ENCODE results near the gene SURF4. TPM values are rescaled to one million over a fixed set of nuclear protein-coding genes. Genes with fewer than 3 reads are reported as not detected.
A peak's percentile ranks its signal among the peaks of the same experiment; 100 is the strongest.
"Not testable (repeated sequence)": the region's sequence is repeated elsewhere in the genome, so short reads cannot be mapped to it uniquely, and the experiment has no call there.

The SURF4 gene
- polyA plus RNA-seq, 6 donors from 2014 or later, result 76.2 to 99.5 (median 82.9) TPM

DNA sequence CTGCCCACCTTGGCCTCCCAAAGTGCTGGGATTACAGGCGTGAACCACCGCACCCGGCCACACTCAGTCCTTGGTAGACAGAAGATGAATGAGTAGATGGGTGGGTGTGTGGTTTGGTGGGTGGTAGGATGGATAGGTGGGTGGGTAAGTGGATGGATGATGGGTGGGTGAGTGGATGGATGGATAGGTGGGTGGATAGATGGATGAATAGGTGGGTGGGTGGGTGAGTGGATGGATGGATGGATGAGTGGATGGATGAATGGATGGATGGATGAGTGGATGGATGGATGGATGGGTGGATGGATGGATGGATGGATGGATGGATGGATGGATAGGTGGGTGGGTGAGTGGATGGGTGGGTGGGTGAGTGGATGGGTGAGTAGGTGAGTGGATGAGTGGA is 16.4 kb upstream of the SURF4 start:
- not testable (repeated sequence) for H3K4me3 Mint-ChIP-seq; H3K36me3 Mint-ChIP-seq; H3K27ac Mint-ChIP-seq; DNase-seq; ATAC-seq (ENCODE audit: low read depth in 2 of 2); H3K9me3 Mint-ChIP-seq; H3K4me1 Mint-ChIP-seq
- peaks cover 0 to 33% (median 23%) of the 10 kb centered on the region in 3 donors for H3K27me3 Mint-ChIP-seq

DNA sequence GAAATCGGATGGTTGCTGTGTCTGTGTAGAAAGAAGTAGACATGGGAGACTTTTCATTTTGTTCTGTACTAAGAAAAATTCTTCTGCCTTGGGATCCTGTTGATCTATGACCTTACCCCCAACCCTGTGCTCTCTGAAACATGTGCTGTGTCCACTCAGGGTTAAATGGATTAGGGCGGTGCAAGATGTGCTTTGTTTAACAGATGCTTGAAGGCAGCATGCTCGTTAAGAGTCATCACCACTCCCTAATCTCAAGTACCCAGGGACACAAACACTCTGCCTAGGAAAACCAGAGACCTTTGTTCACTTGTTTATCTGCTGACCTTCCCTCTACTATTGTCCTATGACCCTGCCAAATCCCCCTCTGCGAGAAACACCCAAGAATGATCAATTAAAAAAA is 15.6 kb upstream of the SURF4 start:
- H3K4me3 Mint-ChIP-seq; H3K9me3 Mint-ChIP-seq; DNase-seq; H3K4me1 Mint-ChIP-seq; H3K27ac Mint-ChIP-seq; H3K36me3 Mint-ChIP-seq; ATAC-seq (ENCODE audit: low read depth in 2 of 2): not testable (repeated sequence)
- H3K27me3 Mint-ChIP-seq, result peaks cover 0 to 33% (median 23%) of the 10 kb centered on the region in 3 donors

DNA sequence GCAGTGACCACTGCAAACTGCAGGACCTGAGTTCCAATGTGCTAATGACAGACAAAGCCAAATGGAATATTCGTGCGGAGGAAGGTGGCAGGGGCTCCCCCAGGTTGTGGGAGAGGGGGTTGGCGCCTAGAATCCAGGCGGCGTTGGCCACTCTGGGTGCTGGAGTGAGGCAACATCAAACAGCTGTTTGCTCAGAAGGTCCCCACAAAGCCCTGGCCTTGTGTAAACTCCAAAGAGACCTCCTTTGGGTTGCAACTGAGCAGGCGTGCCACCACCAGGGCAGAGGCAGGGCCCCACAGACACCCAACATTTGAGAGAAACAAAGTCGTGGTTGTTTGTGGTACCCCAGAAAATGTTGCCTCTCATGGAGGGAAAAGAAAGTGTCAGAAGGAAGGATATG is 14.9 kb upstream of the SURF4 start:
- Mint-ChIP-seq H3K27me3 (peaks cover 0 to 33% (median 23%) of the 10 kb centered on the region in 3 donors), H3K4me1 (no peaks in the 10 kb centered on the region)

DNA sequence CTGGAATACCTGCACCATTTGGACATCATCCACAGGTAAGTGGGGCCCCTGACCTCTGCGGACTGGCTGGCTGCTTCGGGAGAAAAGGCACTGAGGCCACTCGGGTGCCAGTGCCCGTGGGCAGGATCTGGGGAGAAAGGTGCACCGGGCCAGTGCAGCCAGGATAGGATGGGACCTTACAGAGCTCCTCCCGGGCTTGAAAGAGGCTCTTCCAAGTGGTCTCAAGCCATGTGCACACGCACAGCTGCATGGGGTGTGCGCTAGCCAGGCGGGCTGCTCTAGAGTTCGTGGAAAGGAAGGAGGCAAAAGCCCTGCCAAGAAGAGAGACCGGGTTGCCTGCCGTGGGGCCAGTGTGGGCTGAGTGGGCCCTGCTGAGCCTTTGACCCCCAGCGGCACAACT is 13.7 kb upstream of the SURF4 start:
- no peaks in the 10 kb centered on the region for H3K4me1 Mint-ChIP-seq

More for the DNA sequence above, 14.9 kb upstream of the SURF4 start:
- no peak overlapping the region for H3K27ac Mint-ChIP-seq
- H3K4me3 Mint-ChIP-seq, result no peak overlapping the region
- H3K9me3 Mint-ChIP-seq, result peaks cover 0 to 3% (median 0%) of the 10 kb centered on the region in 7 donors
- no peak for DNase-seq
- no peaks in the 10 kb centered on the region for H3K36me3 Mint-ChIP-seq
- ATAC-seq (ENCODE audit: low read depth in 2 of 2), result no peak

DNA sequence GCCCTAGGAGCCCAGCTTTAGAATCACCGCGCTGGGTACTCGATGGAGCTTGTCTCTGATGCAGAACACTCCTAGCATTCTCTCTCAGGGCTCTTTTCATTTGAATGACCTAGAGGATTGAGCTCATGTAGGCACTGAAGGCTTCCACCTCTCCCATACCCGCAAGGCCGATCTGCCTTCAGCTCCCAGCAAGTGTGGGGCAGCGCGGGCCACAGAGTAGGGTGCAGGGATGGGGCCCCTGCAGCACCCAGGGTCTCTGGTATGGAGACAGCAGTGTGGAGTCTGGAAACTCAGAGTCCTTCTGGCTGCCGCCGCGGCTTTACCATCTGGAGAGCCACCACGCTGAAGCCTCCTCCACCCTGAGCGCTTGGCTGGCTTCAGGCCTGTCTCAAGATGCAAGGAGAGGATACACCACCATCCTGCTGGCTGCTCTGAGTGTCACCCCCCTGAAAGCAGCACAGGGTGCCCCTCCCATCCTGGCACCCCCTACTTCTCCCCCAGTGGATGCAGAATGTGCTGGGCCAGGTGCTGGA is 13.2 kb upstream of the SURF4 start:
- ATAC-seq (ENCODE audit: low read depth in 2 of 2) (no peak), DNase-seq (no peak)
- H3K9me3 Mint-ChIP-seq, result peaks cover 0 to 2% (median 0%) of the 10 kb centered on the region in 7 donors
- H3K36me3 Mint-ChIP-seq, result no peaks in the 10 kb centered on the region
- no peak overlapping the region for H3K27ac Mint-ChIP-seq
- no peak overlapping the region for H3K4me3 Mint-ChIP-seq
- H3K27me3 Mint-ChIP-seq, result peaks cover 0 to 23% (median 18%) of the 10 kb centered on the region in 3 donors
- H3K4me1 Mint-ChIP-seq, result no peaks in the 10 kb centered on the region

More for the DNA sequence above, 13.7 kb upstream of the SURF4 start:
- DNase-seq (no peak), ATAC-seq (ENCODE audit: low read depth in 2 of 2) (no peak)
- H3K27me3 Mint-ChIP-seq, result peaks cover 0 to 23% (median 22%) of the 10 kb centered on the region in 3 donors
- H3K27ac Mint-ChIP-seq, result peak overlapping the region in 2 of 6 donors; percentile 42 to 44
- H3K36me3 Mint-ChIP-seq, result no peaks in the 10 kb centered on the region
- H3K9me3 Mint-ChIP-seq, result peaks cover 0 to 2% (median 0%) of the 10 kb centered on the region in 7 donors
- peak overlapping the region in 1 of 8 donors; percentile 35 for H3K4me3 Mint-ChIP-seq

DNA sequence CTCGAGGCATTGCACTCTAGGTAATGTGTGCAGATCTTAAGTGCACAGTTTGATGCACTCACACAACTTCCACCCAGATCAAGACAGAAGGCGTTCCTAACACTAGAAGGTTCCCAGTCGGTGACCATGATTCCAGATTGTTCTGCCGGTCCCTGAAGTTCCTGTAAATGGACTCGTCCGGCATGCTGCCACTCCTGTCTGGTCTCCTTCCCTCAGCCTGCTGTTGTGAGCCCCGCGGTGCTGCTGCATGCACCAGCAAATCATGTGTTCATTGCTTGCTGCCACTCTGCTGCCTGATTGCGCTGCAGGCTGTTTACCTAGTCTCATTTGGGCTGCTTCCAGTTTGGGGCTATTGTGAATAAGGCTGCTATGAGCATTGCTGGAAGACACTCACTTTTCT is 11.8 kb upstream of the SURF4 start:
- no peak for DNase-seq
- Mint-ChIP-seq H3K4me1 (no peaks in the 10 kb centered on the region), H3K36me3 (no peaks in the 10 kb centered on the region), H3K4me3 (peak overlapping the region in 1 of 8 donors; percentile 63), H3K27ac (no peak overlapping the region), H3K27me3 (peaks cover 0 to 17% (median 15%) of the 10 kb centered on the region in 3 donors), H3K9me3 (peaks cover 0 to 2% (median 0%) of the 10 kb centered on the region in 7 donors)
- ATAC-seq (ENCODE audit: low read depth in 2 of 2), result no peak

DNA sequence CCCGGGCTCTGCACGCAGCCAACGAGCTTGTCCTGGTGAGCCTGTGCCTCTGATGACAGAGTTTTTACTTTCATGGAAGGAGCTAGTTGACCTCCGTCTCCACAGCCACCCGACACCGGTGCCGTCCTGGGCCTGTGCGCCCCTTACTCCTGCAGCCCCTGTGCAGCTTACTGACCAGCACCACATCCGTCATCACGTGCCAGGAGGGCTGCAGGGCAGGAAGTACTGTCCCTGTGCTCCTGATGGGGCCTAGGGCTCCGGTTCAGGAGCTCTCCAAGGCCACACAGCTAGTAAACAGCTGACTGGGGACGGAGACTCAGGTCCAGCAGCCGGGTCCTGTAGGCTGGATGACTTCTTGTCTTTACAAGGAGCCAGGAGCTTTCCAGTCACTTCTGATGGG is 10.5 kb upstream of the SURF4 start:
- peak overlapping the region in 1 of 6 donors; percentile 50 for H3K27ac Mint-ChIP-seq
- H3K9me3 Mint-ChIP-seq, result peaks cover 0 to 2% (median 0%) of the 10 kb centered on the region in 7 donors
- H3K4me1 Mint-ChIP-seq, result no peaks in the 10 kb centered on the region
- peaks cover 0 to 17% (median 15%) of the 10 kb centered on the region in 3 donors for H3K27me3 Mint-ChIP-seq
- H3K36me3 Mint-ChIP-seq, result no peaks in the 10 kb centered on the region
- ATAC-seq (ENCODE audit: low read depth in 2 of 2) (no peak), DNase-seq (no peak)
- H3K4me3 Mint-ChIP-seq, result no peak overlapping the region

DNA sequence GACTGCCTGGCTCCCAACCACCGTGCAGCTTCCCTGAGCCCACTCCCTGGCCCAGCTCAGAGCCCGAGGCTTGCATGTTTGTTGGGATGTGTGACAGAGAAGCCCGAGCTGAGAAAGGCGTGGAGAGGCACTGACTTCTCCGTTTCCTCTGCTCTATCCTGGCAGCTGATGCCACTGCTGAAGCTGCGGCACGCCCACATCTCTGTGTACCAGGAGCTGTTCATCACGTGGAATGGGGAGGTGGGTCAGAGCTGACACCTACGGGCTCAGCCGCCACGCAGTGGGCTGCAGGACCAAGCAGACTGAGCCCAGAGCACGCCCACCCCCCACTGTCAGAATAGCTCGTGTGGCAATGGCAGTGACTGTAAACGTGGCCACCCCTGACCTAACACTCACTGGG is 9.6 kb upstream of the SURF4 start:
- Mint-ChIP-seq H3K27me3 (peaks cover 0 to 12% (median 11%) of the 10 kb centered on the region in 3 donors), H3K27ac (no peak overlapping the region), H3K9me3 (peaks cover 0 to 1% (median 0%) of the 10 kb centered on the region in 7 donors), H3K4me3 (no peak overlapping the region), H3K36me3 (no peaks in the 10 kb centered on the region), H3K4me1 (no peaks in the 10 kb centered on the region)
- DNase-seq (no peak), ATAC-seq (ENCODE audit: low read depth in 2 of 2) (no peak)

DNA sequence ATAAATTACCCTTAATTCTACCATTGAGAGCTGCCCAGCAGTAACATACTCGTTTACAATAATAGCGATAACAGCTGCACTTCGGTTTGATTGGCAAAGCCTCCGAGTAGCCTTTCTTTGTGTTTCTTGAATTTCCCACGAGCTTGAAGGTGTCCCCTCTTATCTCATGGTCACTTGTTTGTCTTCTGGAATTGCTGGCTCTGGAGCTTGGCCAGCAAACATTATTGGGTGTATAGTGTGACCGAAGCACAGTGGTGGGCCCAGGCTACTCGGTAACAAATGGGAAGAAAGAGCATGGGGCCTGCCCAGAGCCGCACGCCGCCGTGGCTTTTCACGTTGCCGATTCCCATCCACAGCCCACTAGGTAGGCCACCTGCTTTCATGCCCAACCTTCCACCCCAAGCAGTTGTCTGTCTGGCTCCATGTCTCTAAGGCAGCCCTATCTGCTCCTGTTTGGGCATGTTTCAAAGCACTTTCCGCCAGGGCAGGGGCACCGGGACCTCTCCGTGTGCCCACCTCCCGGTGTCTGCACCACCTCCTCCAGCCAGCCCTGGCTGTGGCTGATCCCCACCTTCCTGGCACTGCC is 9.0 kb upstream of the SURF4 start:
- Mint-ChIP-seq H3K4me3 (no peak overlapping the region), H3K4me1 (no peaks in the 10 kb centered on the region), H3K9me3 (peaks cover 0 to under 1% (median 0%) of the 10 kb centered on the region in 7 donors), H3K27me3 (peaks cover 0 to 5% (median 4%) of the 10 kb centered on the region in 3 donors), H3K27ac (peak overlapping the region in 1 of 6 donors; percentile 15), H3K36me3 (no peaks in the 10 kb centered on the region)
- ATAC-seq (ENCODE audit: low read depth in 2 of 2) (no peak), DNase-seq (no peak)

DNA sequence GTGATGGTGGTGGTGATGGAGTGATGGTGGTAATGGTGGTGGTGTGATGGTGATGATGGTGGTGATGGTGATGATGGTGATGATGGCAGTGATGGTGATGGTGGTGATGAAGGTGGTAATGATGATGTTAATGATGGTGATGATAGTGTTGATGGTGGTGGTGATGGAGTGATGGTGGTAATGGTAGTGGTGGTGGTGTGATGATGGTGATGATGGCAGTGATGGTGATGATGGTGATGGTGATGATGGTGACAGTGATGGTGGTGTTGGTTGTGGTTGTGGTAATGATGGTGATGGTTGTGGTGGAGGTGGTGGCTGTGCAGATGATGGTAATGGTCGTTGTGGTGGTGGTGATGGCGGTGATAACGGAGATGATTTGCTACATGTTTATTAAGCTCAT is 7.6 kb upstream of the SURF4 start:
- Mint-ChIP-seq H3K36me3 (no peaks in the 10 kb centered on the region), H3K27ac (no peak overlapping the region), H3K27me3 (no peaks in the 10 kb centered on the region), H3K4me3 (no peak overlapping the region), H3K9me3 (no peaks in the 10 kb centered on the region), H3K4me1 (no peaks in the 10 kb centered on the region)
- ATAC-seq (ENCODE audit: low read depth in 2 of 2) (no peak), DNase-seq (no peak)

DNA sequence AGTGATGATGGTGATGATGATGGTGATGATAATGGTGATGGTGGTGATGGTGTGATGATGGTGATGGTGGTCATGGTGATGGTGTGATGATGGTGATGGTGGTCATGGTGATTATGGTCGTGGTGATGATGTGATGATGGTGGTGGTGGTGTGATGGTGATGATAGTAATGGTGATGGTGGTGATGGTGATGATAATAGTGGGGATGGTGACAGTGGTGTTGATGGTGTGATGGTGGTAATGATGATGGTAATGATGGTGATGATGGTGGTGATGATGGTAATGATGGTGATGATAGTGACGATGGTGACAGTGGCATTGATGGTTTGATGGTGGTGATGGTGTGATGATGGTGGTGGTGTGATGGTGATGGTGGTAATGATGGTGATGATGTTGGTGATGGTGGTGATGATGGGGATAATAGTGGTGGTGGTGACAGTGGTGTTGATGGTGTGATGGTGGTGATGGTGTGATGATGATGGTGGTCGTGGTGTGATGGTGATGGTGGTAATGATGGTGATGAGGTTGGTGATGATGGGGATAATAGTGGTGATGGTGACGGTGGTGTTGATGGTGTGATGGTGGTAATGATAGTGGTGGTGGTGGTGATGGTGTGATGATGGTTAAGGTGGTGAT is 6.8 kb upstream of the SURF4 start:
- Mint-ChIP-seq H3K27me3 (no peaks in the 10 kb centered on the region), H3K36me3 (no peaks in the 10 kb centered on the region), H3K9me3 (no peaks in the 10 kb centered on the region), H3K4me3 (no peak overlapping the region), H3K27ac (no peak overlapping the region), H3K4me1 (no peaks in the 10 kb centered on the region)
- DNase-seq, result no peak
- no peak for ATAC-seq (ENCODE audit: low read depth in 2 of 2)

DNA sequence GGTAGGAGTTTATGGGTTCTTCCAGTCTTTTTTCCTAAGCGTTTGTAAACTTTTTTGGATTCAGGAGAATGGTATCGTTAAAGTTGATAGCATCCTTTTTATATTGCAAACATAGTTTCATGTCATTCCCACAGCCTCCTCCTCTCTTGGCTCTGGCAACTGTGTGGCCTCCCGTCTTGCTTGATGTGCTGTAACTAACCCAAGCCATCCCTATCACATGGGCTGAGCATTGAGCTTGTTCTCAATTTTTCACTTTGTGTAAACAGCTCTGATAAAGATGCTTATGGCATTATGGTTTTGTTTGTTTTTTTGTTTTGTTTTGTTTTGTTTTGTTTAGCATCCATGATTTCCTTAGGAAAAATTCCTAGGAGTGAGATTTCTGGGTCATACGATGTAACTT is 4.9 kb upstream of the SURF4 start:
- no peak overlapping the region for H3K27ac Mint-ChIP-seq
- DNase-seq, result no peak
- peaks cover 0 to 7% (median 0%) of the 10 kb centered on the region in 3 donors for H3K4me1 Mint-ChIP-seq
- ATAC-seq (ENCODE audit: low read depth in 2 of 2), result no peak
- no peaks in the 10 kb centered on the region for H3K27me3 Mint-ChIP-seq
- H3K36me3 Mint-ChIP-seq, result no peaks in the 10 kb centered on the region
- H3K9me3 Mint-ChIP-seq, result no peaks in the 10 kb centered on the region
- no peak overlapping the region for H3K4me3 Mint-ChIP-seq

DNA sequence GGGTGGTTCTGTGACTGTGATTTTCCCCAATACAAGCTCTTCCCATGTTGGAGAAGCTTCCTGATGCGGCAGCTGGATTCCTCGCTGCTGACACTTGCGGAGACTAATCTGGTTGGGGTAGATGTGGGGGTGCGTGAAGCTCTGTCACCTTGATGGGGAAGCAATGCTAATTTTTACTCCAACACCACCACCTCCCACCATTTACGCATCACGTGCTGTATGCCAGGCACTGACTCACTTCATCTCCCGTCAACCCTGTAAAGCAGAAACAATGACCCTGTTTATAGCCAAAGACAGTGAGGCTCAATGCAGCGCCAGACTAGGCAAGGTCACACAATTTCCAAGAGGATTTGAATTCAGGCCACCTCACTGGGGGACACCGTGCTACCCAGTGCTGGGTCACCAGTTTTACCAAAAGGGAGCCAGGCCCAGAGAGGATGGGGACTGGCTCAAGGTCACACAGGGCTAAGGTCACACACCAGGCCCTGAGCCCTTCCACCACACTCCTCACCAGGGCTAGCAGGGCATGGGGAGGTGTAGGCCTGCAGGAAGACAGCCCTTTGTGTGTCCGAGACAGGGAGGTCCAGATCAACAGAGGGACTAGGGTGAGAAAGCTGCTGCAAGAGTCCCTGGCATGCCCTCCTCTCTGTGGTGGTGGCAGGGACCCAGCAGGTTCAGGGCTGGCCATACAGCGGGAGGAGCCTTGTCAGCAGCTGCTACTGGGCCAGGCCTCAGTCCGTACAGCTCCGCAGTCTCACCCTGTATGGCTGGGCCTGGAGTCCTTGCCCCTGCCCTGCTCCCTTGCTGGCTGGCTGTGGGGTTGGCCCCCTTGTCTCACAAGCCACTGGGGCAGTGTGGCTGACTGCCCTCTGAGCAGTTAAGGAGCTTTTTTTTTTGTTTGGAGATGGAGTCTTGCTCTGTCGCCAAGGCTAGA is 3.6 kb upstream of the SURF4 start:
- DNase-seq, result no peak
- no peak for ATAC-seq (ENCODE audit: low read depth in 2 of 2)
- no peaks in the 10 kb centered on the region for H3K36me3 Mint-ChIP-seq
- H3K27me3 Mint-ChIP-seq, result no peaks in the 10 kb centered on the region
- H3K27ac Mint-ChIP-seq, result no peak overlapping the region
- no peaks in the 10 kb centered on the region for H3K9me3 Mint-ChIP-seq
- peaks cover 9 to 14% (median 9%) of the 10 kb centered on the region in 3 donors for H3K4me1 Mint-ChIP-seq
- peak overlapping the region in 1 of 8 donors; percentile 83 for H3K4me3 Mint-ChIP-seq

Measured in naive B cell (primary cell).